DND-41 (cell line): Measurements from ENCODE around the gene TIGD3.

Source experiments
- EZH2 ChIP-seq: IDR thresholded peaks from 3 replicates; pipeline ENCODE4 v1.6.1; 2012; ENCODE audit warnings: borderline replicate concordance, low read depth, mild to moderate bottlenecking, moderate library complexity, low read length, inconsistent platforms; ENCODE audit not compliant: severe bottlenecking
- TF ChIP-seq, protein P1 (sequence below): IDR thresholded peaks from 2 replicates; pipeline ENCODE4 v1.5.1; 2012; ENCODE audit warnings: borderline replicate concordance, low read length, moderate library complexity, mild to moderate bottlenecking; ENCODE audit not compliant: poor library complexity, severe bottlenecking; ENCODE audit errors: extremely low read depth

DNA sequence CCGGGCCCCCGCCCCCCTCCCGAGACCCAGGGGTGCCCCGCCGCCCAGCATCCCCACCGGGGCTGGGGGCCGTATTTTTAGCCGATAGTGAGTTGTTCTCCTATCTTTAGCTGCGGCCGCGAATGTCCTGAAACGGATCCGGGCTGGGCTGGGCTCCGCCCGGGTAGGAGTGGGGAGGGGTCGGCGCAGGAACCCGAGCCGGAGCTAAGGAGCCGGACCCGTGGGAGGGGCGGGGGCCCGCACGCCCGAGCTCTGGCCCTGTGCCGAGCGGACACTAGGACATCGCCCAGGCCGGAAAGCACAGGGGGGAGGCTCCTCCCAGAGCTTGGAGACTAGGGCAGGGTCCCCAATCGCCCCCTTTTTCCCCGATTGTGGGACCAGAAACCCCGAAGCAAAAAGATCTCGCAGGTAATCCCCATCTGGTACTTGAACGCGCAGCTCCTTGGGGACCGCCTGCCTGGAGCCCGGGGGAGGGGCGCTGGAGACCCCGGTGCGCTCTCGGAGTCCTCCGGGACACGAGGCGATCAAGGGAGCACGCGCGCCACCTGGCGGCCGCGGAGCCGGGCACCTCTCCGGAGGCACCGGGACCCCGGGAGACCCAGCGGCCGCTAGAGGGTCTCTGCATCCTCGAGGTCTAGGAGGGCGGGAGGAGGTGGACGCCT is 39.2 kb upstream of the TIGD3 start:
- TF ChIP-seq, protein P1, sequence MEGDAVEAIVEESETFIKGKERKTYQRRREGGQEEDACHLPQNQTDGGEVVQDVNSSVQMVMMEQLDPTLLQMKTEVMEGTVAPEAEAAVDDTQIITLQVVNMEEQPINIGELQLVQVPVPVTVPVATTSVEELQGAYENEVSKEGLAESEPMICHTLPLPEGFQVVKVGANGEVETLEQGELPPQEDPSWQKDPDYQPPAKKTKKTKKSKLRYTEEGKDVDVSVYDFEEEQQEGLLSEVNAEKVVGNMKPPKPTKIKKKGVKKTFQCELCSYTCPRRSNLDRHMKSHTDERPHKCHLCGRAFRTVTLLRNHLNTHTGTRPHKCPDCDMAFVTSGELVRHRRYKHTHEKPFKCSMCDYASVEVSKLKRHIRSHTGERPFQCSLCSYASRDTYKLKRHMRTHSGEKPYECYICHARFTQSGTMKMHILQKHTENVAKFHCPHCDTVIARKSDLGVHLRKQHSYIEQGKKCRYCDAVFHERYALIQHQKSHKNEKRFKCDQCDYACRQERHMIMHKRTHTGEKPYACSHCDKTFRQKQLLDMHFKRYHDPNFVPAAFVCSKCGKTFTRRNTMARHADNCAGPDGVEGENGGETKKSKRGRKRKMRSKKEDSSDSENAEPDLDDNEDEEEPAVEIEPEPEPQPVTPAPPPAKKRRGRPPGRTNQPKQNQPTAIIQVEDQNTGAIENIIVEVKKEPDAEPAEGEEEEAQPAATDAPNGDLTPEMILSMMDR = peak; percentile 96
- no peak for TF ChIP-seq EZH2
